SW480 (cell line): ENCODE measurements around the gene KCTD5.

ENCODE experiments used
- DNase-seq: peaks from one replicate; pipeline ENCODE4 v3.0.0-alpha.2; 2016; ENCODE audit warnings: low spot score

Gene KCTD5

DNA sequence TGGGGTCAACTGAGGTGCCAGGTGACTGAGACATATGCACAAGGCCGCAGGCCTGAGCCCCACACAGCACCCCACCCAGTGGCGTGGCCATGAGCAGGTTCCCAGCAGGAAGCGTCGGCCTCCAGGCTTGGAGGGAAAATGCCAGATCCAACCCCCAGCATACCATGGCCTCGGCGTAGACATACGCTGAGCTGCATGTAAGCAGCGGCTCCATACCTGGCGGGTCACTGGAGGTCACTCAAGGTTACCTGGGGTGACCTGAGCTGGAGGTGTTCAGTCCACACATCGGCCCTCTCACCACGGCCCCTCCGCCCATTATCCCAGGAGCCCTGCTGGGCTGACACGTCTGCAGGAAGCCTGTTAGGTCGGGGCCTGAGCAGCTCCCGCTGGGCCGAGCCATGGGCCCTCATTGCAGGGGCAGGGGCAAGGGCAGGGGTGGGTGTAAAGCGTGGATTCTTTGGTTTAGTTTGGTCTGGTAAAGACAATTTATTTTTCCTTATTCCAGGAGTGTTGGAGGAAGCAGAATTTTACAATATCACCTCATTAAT is 15.2 kb downstream of the KCTD5 start:
- DNase-seq, result no peak

DNA sequence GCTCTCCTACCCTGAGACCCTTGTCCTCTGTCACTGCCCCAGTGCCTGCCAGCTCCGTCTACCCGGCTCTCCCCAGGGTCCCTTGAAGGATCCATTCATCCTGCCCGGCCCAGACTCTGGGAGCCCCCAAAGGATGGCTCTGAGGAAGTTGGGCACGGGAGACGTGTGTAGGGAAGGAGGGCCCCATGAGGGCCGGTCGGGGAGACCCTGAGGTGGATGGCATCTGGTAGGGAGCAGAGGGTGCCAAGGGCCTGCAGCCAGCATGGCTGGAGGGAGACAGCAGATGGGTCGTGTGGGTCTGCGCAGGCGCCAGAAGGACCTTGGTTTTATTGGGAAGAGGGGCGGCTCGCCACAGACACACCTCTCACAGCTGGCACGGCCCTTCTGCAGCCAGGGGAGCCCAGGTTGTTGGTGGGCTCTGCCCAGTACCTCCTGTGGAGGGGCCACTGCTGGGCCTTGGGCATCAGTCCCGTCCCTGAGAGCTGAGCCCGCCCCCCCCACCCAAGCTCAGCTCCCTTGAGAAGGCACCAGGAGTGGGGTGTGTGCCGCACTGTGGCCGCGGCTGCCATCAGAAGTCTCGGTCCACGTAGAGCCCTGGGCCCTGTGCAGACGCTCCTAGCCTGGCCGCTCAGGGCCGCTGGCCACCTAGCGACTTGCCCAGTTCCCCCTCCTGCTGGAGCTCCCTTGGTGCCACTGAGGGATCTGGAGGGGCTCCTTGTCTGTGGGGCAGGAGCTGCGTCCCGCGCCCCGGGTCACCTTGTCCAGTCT is 16.0 kb downstream of the KCTD5 start:
- DNase-seq, result no peak

- no peak for DNase-seq
Observed at GRCh38 chr16:2698965-2699750, 16.8 kb downstream of the KCTD5 start.

DNA sequence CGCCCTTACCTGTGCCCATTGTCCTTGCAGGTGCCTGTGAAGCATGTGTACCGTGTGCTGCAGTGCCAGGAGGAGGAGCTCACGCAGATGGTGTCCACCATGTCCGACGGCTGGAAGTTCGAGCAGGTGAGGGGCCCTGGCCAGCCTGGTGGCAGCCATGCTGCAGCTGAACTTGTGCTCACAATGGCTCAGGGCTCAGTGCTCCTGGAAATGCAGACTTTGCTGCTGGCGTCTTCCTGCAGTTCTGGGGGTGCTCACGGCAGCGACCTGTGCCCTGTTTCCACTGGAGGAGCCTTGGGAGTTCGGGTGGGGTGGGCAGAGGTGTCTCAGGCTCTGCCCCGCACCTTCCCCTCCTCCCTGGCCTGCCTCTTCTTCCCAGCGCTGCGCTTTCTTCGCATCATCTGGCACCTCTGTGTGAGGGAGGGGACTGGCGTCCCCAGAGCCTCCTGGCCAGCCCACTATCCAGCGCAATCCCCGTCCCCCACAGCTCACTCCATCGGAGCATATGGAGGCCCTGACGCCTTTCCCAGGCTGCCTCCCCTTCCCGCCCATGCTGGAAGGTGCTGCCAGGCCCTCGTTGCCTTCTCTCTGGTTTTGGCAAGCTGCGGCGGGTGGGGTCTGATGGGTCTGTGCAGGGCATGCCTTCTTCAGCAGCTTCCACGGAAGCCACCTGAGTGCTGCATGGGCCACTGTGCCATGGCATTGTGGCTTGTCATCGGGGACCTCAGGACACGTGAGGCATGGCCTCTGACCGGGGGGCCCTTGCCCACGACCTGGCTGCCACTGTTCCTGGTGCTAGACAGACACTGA is 17.7 kb downstream of the KCTD5 start:
- no peak for DNase-seq

- no peak for DNase-seq
Observed at GRCh38 chr16:2700786-2701185, 18.5 kb downstream of the KCTD5 start.

GRCh38 chr16:2701272-2701671 is 18.9 kb downstream of the KCTD5 start:
- no peak for DNase-seq

DNA sequence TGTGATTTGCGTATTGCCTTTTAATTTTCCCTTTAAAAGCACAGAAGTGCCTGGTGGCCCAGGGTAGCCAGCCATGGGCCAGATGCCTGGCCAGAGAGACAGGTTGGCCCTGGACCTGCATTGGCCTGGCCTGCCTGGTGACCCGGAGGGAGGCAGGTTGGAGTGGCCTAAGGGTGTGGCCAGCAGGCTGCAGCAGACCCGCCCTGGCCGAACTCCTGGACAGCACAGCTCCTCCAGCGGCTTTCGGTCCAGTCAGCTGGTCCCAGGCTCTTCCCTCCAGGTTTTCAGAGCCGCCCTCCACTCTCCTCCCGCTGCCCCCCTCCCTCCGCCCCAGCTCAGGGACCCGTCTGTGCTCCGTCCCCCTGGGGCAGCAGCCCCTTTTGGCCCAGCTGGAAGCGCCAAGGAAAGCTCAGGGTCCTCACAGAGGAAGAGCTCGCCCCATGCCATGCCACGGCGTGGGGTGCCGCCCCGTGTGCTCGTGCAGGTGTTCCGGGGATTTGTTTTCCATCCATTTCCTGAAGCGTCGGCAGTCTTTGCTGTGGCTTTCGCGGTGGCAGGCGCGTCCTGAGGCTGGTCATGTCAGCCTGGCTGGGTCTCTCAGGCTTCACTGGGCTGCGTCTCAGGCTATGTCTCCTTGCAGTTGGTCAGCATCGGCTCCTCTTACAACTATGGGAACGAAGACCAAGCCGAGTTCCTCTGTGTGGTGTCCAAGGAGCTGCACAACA is 19.6 kb downstream of the KCTD5 start:
- peak; percentile 81 for DNase-seq

- DNase-seq, result no peak
Observed at GRCh38 chr16:2702438-2702825, 20.1 kb downstream of the KCTD5 start.

DNA sequence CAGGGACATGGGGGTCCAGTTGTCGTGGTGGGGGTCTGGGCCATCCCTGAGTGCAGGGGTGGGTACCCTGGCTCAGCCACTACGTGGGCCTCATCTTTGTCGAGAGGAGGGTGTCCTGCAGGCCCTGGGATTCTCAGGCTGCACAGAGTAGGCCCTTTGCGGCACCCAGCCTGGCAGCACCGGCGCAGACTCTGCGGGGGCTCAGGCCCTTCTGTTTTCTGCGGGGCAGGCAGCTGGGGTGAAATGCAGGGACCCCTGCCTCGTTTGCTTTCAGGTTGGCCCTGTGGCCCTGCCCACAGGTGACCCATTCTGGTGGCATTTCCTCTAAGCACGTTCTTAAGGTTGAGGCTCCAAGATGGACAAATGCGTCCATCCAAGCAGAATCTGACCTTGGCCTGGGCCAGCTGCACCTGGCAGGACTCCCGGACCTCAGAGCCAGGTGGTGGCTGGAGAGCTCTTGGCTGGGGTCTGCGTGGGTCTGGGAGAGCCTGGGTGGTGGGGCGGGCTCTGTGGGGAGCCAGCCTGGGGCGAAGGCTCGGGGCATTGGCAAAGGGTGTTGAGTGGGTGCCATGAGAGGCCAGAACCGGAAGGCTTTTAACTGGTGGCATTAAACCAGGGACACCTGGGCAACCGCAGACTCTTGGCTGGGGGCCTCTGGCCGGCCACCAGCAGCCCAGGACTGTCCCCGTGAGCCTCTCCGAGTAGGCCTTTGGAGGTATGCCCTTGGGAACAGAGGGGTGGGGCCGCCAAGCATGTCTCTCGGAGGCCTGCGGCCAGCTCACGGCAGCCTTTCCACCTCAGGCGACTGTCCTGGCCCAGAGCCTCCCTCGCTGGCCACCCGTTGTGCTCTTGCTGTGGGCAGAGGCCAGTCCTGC is 20.8 kb downstream of the KCTD5 start:
- DNase-seq, result no peak

- no peak for DNase-seq
Observed at GRCh38 chr16:2704166-2704982, 22.1 kb downstream of the KCTD5 start.

DNA sequence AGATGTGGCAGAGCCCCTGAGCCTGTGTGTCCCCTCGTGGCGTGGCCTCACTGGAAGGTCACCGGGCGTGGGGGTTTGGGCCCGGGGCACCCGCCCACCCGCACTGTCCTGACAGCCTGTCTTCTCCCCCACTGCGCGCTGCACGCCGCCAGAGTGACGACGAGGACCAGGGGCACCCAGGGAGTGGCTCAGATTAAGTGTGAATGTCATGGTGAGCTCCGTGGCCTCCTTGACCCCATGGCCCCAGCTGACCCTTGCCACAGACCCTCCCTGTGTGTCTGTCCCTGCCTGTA is 22.6 kb downstream of the KCTD5 start:
- no peak for DNase-seq

DNA sequence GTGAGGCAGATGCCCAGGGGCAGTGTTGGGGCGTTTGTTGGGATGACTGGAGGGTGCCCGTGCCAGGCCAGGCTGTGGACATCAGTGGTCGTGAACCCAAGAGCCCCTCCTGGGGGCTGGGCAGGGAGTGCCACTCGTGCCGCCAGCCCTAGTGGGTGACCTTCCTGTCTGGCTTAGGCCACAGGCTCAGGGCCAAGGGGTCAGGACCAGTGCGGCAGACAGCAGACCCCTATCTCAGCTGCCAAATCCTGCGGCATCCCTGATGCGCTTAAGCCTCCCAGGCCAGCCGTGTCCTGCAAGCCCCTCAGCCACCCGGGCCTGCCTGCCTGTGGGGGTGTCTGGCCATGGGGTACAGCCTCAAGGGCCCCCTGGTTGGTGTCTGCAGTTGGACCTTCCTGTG is 23.0 kb downstream of the KCTD5 start:
- no peak for DNase-seq

DNA sequence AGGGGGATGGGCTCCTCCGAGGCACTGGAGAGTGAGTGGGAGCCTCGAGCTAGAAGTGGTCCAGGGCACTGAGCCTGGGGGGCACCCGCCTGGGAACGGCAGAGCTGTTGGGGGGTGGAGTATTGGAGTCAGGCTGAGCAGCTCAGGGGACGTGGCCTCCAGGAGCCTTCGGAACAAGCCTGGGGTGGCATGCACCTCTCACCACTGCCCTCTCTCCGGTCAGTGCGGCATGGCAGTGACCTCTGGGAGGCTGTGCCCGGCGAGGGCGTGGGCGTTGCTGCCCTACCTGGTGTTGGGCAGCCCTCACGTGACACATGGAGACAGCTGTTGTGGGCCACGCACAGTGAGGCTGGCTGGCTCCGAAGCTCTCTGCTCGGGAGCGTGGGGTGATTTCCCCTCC is 23.8 kb downstream of the KCTD5 start:
- DNase-seq, result no peak

DNA sequence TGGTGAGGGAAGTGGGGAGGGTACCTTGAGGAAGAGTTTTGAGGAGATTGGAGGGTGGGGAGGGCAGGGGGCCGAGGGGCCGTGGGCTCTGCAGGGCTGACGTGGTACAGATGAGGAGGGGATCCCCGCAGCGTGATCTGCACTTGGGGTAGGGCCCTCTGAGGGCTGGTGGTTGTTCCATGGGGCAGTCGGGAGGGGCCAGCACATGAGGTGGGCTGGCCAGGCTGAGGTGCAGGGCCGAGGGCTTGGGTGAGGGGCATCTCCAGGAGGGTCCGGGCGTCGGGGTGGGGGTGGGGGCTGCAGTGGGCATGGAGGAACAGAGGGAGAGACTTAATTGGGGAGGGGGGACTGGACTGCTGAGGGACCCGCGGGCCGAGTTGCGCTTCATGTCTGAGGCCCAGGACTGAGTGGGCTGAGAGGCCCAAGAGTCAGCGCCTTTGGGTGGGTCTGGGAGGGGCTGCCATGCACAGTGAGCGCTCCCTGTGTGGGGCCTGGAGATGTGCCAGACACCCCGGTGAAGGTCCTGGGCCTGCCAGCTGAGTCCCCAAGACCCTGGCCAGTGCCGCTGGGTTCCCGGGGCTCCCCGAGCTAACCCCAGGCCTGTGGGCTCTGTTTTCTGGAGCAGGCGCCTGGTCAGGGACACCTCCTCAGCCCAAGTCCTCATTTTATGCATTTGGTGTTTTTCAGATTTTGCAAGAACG is 24.4 kb downstream of the KCTD5 start:
- DNase-seq, result no peak

DNA sequence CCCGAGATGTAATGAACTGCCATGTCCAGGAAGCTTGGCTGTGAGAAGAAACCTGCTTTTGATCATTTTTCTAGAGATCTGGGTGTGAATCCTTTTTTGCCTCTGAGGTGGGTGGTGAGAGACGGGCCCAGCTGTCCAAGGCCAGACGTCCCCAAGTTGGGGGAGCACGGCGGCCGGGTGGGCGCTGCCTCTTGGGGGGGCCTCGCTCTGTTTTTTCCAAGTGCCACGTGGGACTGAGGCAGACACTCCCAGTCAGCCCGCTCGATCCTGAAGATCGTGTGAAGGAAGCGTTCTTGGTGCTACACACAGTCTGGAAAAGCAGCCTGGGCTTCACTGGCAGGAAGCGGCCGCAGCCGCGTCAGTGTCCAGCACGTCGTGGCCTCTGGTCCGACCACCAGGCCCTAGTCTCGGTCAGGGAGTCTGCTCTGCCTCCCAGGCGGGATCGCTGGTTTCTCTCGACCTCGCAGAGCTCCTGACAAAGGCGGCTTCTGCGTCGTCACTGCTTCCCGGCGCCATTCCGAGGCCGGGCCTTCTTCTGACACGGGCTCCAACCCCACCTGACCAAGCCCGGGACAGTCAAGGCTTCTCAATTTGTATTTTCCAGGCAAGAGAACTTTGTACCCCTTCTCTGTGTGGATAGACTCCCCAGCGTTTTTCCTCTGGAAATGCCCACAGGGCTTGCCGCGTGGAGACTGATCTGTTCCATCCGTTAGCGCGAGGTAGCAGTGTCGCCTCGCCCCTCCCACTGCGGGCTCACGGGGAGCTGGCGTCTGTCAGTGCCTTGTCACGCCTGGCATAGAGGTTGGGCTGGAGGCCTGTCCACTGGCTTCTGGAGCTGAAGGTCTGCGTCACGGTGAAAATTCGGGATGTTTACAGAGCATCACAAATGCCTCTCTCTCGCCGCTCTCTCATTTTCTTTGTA is 25.3 kb downstream of the KCTD5 start:
- no peak for DNase-seq

DNA sequence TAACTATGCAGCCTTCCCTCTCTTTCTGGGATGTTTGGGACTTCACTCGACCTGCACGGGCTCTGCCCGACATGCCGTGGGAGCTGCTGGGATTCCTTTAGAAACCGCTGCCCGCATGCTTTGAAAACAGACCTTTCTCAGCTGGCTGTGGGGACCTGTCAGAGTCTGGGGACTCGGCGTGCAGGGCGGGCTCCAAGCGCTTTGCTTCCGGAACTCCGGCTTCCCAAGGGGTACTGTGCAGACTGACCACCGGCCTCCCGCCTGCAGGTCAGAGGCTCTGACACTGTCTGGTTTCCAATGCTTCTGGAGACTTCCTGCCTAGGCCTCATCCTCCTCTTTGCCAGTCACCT is 25.9 kb downstream of the KCTD5 start:
- DNase-seq, result no peak

DNA sequence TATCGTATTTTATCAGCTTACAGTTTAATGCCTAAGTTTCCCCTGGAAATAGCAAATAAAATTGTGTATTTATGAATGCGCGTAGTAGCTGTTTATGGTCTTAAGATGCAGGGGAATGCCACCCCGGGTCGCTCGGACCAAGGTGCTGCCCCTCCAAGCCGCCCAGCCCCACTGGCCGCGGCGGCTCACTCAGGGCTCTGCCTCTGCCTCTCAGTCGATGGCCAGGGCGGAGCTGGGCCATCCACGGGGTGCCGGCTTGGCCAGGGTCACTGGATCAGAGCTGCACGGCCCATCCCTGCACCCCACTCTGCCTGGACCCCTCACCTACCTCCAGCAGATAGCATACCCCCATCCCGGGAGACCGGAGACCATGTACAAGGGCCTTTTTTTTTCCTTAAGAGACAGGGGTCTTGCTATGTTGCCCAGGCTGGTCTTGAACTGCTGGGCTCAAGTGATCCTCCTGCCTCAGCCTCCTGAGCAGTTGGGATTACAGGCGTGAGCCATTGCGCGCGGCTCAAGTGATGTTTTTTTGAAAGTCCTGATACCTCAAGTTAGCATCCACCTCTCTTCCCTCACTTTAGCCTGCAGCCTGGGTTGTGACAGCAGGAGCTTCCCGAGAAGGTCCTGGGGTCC is 26.7 kb downstream of the KCTD5 start:
- no peak for DNase-seq

- DNase-seq, result no peak
Observed at GRCh38 chr16:2709588-2709984, 27.3 kb downstream of the KCTD5 start.
